GM18511 (cell line): Measurements from ENCODE around the gene SLC2A4RG.

Source experiments
- ATAC-seq: cut with Tn5 transposase; IDR thresholded peaks from one replicate; pipeline ENCODE4 v1.9.1; 2021; ENCODE audit warnings: mild to moderate bottlenecking, moderate library complexity; ENCODE audit not compliant: unreplicated experiment

The SLC2A4RG gene

GRCh38 chr20:63698739-63699465 is 40.7 kb upstream of the SLC2A4RG start:
- no peak for ATAC-seq

GRCh38 chr20:63699466-63700198 is 39.9 kb upstream of the SLC2A4RG start:
- ATAC-seq: no peak

- ATAC-seq: no peak
Observed at GRCh38 chr20:63700199-63701050, 39.2 kb upstream of the SLC2A4RG start.

GRCh38 chr20:63701051-63701328 is 38.6 kb upstream of the SLC2A4RG start:
- ATAC-seq: no peak

GRCh38 chr20:63701329-63702035 is 38.1 kb upstream of the SLC2A4RG start:
- ATAC-seq: no peak

- no peak for ATAC-seq
Observed at GRCh38 chr20:63702036-63702665, 37.4 kb upstream of the SLC2A4RG start.

GRCh38 chr20:63702751-63703470 is 36.7 kb upstream of the SLC2A4RG start:
- ATAC-seq: no peak

GRCh38 chr20:63703471-63703975 is 36.1 kb upstream of the SLC2A4RG start:
- no peak for ATAC-seq

- no peak for ATAC-seq
Observed at GRCh38 chr20:63703976-63704748, 35.4 kb upstream of the SLC2A4RG start.

GRCh38 chr20:63704749-63705117 is 34.8 kb upstream of the SLC2A4RG start:
- ATAC-seq: no peak

- ATAC-seq: no peak
Observed at GRCh38 chr20:63705232-63706026, 34.1 kb upstream of the SLC2A4RG start.

- ATAC-seq: no peak
Observed at GRCh38 chr20:63706027-63706695, 33.4 kb upstream of the SLC2A4RG start.

GRCh38 chr20:63706852-63707557 is 32.6 kb upstream of the SLC2A4RG start:
- ATAC-seq: peak; percentile 35

- peak; percentile 71 for ATAC-seq
Observed at GRCh38 chr20:63707558-63708300, 31.8 kb upstream of the SLC2A4RG start, which contains the start of the genes ARFRP1 and ZGPAT. Gene ARFRP1, minus strand, starts transcription at chr20:63707976. Its CDS starts 885 bp downstream, at chr20:63707091. Gene ZGPAT, plus strand, starts transcription at chr20:63708039. Its CDS starts 542 bp downstream, at chr20:63708581.

- ATAC-seq: peak; percentile 11
Observed at GRCh38 chr20:63708301-63709148, 31.1 kb upstream of the SLC2A4RG start.
